Fibroblast of skin of scalp (primary cell): Measurements from ENCODE around the gene TCF7L2.

ENCODE experiments used
- DNase-seq: peaks from one replicate; pipeline ENCODE4 v3.0.0-alpha.2; 2013

TCF7L2 gene

DNA sequence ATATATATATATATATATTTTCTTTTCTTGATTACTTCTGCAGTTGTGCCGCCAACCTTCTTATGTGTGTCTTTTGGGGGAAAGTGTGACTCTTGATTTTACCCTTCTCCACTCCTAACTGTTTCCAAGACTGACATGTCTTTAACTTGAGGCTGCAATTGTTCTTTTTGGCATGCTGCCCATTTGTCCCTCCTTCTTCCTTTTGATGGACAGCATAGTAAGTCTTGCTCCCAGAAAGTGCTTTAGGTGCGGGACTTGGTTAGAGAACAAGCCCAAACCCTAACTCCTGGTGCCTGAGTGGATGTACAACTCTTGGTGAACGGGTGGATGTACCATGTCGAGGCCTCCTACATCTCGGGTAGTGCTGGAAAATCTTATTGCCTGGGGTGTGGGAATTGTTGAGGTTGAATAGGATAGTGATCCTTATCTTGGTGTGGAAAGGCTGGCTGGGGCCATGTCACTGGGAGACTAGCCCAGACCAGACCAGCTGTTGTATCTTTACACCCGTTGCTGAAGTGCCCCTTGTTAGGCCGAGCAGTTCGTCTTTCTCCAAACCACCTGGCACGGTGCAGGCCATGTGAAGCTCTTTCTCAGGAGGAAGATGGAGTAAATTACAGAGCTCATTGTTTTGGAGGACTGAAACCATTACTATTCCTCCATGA lies 16.3 kb downstream of the TCF7L2 start:
- no peak for DNase-seq

DNA sequence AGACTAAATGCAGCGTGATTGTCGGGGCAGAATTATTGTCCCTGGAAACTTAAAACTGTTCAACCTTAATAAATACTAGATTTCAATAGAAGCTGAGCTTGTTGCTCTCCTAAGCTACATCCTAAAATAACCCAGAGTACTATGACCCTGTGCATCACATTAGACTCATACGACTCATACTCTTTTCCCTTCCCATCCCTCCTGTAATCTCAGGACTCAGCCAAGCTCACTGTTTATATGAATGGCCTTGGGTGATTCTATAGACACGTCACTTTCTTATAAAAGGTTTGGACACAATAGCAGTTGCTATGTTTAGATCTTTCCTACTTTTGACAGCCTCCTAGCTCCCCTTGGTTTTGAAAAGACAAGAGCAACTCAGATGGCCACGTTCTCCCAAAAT lies 17.2 kb downstream of the TCF7L2 start:
- peak; percentile 75 for DNase-seq

DNA sequence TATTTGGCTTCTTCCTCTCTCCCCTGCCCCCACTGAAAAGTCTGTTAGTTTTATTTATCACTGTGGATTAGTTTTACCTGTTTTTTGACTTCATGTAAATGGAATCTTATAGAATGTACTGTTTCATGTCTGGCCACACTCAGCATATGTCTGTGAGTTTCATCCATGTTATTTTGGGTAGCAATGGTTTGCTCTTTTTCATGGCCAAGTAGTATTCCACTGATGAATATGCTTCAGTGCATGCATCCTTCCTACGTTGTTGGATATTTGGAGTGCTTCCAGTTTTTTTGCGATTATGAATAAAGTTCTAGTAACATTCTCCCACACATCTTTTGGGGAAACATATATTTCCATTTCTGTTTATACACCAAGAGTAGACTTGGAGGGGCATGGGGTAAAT lies 19.1 kb downstream of the TCF7L2 start:
- no peak for DNase-seq

DNA sequence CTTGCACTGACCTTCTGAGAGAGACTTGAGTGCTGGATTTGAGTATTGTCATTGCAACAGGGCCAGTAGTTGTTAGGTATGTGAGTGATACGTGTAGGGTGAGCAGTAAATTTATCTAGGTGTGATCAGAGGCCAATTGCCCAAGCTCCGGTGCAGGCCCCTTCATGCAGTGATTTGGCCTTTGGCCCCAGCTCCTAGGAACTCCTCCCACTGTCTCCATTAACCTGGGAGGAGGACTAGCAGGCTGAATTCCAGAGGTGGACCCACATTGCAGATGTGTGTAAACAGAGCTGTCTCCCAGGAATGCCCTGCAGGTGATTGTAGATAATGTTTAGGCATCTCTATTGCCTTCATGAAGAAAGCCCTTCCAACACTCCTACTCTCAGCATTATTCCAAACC lies 19.5 kb downstream of the TCF7L2 start:
- DNase-seq = no peak

DNA sequence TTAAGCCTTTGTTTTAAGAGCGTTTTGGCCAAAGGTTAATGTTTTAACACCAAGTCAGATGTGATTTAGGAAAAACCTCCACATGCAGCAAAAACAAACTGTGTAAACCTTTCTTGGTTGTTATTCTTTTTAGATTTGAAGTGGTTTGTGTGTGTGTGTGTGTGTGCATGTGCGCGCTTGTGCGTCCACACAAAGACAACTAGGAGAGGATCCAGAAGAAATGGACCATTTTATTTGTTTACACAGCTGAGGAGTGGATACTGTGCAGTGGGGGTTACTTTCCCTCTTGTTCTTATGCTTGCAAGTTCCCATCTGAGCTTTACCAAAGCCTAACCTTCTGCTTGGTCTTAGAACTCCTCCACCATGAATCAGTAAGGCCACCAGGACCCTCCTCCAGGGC lies 20.0 kb downstream of the TCF7L2 start:
- DNase-seq = no peak

DNA sequence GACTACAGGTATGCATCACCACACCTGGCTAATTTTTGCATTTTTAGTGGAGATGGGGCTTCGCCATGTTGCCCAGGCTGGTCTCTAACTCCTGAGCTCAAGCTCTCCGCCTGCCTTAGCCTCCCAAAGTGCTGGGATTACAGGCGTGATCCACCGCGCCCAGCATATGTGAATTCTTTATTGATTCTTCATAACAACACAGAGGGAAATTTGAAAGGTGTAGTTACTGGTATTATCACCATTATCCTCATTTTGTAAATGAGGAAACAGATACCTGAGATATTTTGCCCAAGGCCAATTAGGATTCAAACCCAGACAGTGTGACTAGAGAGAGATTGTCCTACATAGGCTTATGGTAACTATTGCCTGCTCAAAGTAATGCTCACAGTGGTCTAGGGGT lies 22.6 kb downstream of the TCF7L2 start:
- no peak for DNase-seq

DNA sequence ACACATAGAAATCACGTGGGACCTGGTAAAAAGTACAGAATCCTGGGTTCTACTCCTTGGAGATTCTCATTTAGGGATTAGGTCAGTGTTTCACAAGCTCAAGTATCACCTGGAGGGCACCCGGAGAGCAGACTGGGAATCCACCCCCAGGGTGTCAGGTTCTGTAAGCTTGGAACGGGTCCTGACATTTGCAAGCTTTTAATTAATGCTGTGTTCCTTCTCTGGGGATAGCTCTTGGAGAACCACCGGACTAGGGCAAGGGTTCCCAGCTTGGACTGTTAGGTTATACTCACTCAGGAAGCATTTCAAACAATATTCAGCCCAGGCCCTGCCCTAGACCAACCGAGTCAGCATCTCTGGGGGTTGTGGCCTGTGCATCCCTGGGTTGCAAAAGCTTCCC lies 23.0 kb downstream of the TCF7L2 start:
- DNase-seq = no peak

DNA sequence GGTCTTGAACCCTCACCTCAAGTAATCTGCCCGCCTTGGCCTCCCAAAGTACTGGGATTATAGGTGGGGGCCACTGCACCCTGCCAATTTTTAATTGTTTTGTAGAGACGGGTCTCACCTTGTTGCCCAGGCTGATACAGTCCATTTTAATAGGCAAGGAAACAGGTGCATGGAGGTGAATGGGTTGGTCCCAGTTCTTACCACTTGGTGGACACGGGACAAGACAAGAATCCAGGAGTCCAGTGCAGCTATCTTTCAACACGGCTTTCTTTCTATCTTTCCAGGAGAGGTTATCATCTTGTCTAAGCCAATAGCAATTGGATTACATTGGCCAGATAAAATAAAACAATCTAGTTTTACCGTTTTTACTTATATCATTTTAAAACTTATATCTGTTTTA lies 23.8 kb downstream of the TCF7L2 start:
- no peak for DNase-seq

DNA sequence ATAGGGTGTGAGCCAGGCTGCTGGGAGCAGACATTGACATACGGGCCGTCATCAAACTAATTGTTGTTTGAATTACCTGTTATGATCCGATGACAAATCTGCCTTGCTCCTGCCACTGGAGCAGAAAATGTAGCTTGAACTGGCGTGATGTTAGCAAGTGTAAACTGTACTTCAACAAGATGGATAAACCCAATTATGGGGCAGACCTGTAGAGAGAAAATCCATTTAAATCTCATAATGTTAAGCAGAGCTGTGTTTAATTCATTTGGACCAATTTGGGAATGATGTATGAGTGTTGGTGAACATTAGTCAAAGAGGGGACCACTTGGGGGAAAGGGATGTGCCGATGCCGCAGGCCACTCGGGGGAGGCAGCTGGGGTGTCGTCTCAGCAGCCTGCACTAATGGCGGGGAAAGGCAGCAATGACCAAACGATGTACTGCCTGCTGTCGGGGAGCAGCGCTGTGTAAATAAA lies 27.4 kb downstream of the TCF7L2 start:
- no peak for DNase-seq

DNA sequence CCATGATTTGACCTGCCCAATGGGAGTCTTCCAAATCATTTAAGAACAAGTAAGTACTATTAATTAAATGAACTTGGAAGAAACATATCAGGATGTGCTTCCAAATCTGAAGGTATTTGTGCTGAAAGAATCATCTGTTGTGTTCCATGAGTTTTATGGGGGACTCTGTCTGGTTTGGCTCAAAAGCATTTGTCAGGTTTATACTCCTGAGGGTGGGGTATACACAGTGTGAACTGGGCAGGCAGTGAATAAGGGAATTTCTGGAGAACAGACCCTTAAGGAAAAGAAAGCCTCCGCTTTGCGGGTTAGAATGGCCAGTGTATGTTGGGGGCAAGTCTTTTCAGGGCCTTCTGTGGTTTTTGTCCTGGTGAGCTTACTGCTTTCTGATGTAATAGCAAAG lies 29.9 kb downstream of the TCF7L2 start:
- DNase-seq = no peak

DNA sequence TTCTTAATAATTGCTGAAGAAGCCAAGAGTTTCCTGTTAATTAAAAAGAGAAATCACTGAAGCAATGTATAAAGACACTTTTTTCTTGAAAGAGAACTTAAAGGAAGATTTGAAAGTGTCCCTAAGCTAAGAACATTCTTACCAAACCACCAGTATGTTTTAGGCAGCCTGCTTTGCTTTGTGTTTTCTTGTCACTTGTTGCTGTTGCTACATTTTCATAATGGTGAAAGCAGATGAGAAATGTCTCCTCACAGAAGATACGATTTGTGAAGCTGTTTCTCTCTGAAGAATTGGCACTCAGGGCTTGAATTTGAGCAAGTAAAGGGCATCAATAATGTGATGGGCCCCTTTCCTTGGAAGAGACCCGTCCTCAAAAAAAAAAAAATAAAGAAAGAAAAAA lies 30.9 kb downstream of the TCF7L2 start:
- no peak for DNase-seq

DNA sequence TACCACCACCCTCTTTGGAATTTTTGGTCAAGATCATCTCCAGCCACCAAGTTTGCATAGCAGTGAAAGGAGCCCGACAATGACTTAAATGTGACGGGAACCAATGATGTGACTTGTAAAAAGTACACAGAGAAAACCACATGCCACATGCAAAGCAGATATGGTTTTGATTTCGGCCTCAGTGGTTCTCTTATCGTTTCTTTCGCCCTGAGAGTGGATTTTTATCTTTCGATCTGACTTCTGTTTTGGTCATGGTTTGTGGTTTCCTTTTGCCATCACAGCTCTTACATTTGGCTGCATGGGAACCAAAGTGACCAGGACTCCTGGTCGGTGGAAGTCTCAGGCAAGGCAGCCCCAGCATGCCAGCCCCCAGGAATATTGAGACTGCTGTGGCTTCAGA lies 31.5 kb downstream of the TCF7L2 start:
- DNase-seq = no peak

DNA sequence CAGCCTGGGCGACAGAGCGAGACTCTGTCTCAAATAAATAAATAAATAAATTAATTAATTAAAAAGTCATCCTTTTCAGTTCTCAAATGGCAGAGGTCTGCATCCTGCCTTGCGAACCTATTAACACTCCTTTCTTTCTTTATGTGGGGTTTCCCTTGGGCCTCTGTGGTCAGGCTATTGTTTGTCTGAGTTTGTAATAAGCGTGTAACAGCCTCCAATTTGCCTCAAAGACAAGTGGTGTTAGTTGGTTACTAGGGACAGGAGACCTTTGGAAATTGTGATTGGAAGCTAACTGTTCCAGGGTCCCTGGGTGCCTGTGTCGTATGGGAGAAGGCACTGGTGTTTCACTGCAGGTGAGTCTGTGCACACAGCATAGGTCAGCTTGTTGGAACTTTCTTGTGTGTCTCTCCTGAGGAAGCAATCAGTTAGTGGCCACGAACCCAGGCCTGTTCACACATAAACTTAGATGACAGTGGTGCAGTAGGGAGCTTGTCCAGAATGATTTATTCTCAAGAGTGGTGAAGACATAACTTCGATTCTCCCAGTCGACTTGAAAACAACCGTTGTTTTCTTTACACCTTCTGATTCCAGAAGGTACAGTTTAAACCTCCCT lies 33.5 kb downstream of the TCF7L2 start:
- DNase-seq = no peak

DNA sequence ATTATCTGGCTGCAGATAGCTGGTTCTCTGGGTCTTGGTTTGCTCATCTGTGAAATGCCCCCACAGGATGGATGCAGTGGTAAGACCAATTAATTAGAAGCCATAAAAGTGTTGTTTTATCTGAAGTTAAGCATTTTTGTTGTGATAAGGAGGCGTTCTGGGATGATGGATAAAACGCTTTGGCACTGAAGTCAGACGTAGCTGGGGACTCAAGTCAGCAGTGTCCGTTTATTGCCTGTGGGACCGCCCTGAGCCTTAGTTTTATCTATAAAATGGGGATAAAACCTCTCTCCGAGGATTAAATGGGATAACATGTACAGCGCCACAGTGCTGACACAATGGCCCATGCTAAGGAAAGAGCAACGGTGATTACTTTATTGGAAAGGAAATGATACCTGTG lies 34.7 kb downstream of the TCF7L2 start:
- no peak for DNase-seq

DNA sequence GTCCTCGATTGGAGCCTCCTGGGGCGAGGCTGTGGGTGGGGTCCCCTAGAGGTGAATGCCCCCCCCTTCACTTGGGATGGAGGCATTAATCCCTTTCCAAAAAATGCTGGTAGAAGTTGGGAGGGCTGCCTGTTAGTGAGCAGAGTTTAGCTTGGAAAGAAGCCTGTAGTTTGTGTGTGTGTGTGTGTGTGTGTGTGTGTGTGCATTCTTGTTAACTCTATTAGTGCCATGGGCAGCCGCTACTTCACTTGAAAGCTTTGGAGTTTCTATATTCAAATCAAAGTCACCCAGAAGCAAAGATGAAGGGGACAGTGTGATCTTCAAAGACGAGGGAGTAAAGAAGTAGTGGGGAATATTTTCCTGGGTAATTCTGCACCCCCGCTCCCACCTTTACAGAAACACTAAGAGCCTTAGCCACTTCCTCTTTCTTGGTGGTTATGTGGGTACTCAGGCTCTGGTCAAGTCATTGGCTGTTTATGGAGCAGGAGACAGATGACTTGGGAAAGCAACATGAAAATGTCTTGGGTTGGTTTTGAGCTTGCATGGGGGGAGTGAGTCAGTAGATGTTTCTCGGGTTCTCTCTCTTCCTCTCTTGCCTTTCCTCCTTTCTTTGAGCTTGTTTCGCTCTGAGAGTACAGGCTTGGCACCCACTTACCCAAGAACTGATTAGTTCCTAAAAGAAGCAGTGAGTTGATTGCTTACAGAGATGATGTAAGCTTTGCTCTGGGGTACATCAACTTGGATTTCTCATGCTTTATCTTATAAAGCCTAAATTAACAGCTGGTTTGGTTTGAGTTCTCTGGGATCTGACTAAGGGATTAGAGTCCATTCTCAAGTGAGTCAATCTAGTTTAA lies 35.9 kb downstream of the TCF7L2 start:
- peak; percentile 62 for DNase-seq

DNA sequence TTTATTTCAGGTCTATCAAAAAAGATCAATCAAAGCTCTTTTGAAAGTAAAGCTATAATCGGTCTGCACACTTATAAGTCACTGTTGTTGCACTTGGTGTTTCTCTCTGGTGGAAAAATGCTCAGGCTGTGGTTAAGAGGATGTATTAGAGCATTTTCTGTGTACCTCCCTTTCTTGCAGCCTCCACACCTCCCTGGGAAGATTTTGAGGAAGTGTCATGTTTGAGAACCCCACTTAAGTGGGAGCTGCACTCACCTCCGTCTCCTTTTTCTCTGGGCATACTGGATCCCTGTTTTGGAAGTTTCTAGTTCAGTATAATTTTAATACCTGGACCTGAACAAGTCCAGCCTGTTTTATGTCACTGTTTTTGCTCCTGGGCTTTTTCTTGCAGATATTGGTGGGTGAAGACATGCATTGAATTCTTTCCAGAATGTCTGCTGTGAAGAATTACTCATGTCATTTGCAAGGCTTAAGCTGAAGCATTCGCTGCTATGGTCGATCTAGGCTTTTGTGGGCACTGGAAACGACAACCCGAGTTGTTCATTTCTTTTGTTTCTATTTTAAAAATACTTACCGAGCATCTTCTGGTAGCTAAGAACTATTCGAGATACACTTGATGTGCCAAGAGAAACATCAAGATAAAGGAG lies 36.6 kb downstream of the TCF7L2 start:
- peak; percentile 72 for DNase-seq

DNA sequence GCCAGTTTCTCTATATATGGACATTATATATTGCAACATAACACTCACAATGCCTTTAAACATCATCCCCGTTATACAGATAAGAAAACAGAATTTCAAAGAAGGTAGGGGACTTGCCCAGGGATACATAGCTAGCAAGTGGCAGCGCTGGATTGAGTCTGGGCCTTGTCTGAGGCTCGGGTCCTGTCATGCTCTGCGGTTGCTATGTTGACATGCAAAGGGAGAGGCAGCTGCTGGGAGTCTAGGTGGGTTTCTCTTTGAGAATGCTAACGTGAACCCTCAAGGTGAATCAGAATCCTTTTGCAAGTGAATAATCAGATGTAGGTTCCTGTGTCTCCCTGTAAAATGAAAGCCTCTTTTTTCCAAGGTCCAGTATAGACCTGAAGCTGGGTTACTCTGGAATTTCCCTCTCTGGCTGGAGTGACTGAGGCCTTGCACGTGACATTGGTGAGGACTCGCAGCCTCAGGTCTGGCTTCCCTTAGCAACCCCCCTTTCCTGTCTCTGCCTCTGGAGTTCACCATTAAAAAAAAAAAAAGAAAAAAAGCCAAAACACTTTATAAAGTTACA lies 38.9 kb downstream of the TCF7L2 start:
- no peak for DNase-seq

DNA sequence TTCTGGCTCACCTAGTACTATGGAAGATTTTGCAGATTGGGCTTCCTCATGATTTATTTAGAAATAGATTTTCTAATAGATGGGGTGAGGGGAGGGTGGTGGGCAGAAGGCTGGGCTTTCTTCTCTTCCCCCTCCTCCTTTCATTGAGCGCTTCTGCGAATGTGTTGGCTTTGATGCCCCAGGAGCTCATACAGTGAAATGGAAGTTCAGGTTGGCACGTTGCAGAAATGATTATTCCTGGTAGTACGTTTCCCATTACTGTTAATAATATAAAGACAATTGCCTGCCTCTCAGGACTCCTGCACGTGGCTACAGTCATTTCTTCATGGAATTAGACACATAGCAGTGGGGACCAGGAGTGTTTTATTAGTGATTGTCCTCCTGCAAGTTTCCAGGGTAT lies 39.8 kb downstream of the TCF7L2 start:
- no peak for DNase-seq

DNA sequence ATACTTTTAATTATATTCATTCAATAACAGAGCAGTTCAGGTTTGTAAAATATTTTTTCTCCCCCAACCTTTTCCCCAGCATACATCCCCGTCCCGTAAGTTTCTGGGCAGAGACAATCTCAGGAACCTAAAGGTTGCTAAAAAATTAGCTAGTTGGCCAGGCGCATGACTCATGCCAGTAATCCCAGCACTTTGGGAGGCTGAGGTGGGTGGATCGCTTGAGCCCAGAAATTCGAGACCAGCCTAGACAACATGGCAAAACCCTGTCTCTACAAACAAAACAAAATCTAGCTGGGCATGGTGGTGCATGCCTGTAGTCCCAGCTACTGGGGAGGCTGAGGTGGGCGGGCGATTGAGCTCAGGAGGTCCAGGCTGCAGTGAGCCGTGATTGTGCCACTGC lies 40.2 kb downstream of the TCF7L2 start:
- no peak for DNase-seq

DNA sequence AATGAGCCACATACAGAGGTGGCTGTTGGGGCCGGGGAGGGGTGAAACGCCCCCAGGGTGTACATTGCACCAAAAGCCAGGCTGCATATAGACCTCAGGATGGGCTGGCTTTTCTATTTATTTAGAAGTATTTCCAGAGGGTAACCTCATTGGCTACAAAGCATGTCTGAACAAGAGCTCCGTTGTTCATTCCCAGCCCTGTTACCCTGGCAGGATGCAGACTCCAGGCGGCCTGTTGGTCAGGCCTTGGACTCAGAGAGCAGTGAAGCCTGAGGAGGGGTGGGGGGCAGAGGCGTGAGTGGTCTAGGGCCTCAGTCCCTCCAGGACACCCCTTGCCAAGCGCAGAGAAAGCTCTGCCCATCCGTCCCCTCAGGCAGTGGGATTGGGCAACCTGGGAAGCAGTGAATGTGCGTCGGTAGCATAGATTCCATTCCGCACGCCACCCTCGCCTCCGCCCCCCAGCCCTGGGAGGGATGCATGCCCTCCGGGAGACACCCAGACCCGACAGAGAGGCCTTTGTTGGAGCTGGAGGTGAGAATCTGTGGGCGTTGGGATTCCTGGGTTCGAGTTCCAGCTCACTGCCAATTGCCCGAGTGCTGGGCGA lies 41.9 kb downstream of the TCF7L2 start:
- DNase-seq = no peak

DNA sequence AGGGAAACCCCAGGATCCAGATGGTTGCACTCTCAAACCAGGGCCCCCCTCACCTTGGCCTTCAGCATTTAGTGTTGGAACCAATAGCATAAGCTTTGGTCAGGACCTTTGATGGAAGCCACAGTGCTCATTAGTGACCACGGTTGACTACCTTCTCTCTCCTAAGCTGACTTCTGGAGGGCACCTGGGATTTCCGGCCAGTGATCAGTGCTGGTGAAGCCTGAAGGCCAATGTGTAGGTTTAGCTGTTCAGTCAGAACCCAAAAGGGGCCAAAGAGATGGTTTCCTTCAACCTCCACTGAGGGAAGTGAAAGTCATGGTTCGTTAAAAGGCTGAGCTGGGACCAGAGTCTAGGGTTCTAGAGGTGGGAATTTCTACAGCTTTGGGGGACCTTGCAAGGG lies 46.4 kb downstream of the TCF7L2 start:
- no peak for DNase-seq

DNA sequence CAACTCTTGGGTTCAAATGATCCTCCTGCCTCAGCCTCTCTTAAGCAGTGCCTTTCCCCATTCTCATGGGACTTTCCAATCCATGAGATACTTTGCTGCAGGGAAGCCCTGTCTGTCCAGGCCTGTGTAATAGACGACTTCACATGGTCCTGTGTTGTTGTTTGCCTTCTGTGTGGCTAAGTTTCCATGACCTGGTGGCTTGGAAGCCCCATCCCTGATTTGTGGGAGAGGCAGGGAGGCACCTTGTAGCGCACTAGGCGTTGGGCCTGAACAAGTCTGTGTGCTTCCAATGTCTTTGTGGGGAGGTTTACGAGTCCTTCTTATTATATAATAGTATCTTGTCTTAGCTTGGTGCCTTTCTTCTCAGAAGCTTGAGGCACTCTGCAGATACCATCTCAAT lies 49.1 kb downstream of the TCF7L2 start:
- DNase-seq = no peak

DNA sequence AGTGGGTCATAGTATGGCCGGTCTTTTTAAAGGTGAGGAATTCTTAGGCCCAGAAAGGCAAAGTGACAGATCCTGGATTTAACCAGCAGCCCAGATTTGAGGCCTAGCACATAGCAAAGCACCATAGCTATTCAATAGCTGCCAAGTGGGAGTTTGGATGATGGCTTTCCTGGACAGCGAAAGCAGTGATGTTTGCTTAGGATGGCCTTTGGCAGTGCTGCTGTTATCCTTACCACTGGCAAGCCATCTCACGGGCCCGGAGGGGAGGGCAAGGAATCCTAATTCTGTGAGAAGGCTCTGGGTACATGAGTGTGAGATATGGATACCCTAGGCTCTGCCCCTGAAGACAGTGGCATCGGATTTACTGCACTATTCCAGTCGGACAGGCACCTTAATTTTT lies 50.4 kb downstream of the TCF7L2 start:
- DNase-seq = no peak
